GM19238 (cell line): ENCODE measurements around the gene WDR93.
"Not testable (repeated sequence)": the region's sequence is repeated elsewhere in the genome, so short reads cannot be mapped to it uniquely, and the experiment has no call there.

ENCODE experiments used
- DNase-seq: peaks from one replicate; pipeline ENCODE4 v3.0.0; 2011; ENCODE audit warnings: low spot score; ENCODE audit not compliant: insufficient read length

Gene WDR93

DNA sequence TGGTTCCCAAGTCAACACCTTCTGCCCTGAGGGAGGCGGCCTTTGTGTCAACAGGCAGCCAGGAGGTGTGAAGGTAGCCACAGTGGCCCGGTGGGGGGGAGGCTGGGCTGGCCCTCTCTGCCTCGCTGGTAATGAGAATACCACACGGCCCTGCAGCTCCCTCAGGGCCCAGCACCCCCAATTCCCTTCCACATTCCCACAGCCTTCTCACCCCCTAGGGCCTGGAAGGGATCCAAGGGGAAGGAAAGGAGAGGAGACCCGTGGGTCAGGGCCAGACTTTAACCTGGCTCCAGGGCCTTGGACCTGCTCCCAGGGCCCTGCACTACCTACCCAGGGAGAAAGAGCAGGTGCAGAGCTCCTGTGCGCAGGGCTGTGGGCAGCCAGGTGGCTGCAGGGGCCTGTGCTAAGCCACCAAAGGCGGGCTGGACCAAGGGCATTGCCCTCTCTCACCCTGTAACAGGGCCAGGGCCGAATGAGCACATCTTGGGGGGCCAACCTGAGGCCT is 76.9 kb downstream of the WDR93 start:
- no peak for DNase-seq

DNA sequence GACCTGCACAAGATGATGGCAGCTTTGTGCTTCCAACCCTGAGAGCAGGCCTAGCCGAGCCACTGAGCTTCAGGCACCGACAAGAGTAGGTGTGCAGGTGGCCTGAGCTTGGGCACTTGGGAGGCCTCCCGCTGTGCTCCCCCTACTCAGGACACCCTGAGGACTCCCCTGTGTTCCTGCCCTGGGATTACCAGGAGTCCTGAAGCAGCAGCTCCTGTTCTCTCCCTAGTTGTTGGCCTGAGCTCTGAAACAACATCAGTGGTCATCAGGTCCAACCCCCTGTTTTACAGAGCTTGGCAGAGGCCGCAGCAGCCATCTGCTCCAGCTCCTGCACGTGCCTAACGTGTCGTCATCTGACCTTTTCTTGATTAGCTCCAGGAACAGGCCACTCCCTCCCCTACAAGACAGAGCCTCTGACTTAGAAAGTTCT is 77.5 kb downstream of the WDR93 start:
- DNase-seq = no peak

DNA sequence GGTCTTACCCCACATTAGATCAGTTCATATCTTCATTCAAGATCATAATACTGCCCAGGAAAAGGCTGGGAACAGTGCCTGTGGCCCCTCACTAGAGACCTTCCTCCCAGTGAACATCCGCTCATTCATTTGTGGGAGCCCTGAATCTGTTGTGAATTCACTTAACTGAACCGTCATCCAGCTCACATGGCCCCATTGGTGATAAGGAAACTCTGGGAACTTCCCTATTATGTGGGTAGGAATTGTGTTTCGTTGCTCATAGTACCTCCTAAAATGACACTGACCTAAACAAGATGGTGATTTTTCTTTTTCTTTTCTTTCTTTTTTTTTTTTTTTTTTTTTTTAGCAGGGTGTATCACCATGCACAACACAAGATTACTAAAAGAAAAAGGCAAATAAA is 78.8 kb downstream of the WDR93 start:
- no peak for DNase-seq

DNA sequence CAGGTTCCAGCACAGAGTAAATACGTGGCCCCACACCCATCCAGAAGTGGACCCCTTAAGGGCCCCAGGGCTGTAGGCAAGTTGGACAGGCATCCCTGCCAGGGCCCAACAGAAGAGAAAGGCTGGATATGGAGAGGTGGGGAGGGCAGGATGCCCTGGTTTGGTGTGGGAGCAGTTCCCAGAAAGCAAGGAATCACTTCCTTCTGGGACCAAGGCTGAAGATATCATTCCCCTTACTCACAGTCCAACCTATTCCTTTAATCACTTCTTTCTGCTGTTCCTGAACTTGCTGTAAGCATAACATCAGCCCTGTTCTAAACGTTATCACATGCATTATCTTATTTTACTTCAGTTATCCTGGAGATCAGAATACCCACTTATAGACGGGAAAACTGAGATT is 79.4 kb downstream of the WDR93 start:
- DNase-seq = no peak

DNA sequence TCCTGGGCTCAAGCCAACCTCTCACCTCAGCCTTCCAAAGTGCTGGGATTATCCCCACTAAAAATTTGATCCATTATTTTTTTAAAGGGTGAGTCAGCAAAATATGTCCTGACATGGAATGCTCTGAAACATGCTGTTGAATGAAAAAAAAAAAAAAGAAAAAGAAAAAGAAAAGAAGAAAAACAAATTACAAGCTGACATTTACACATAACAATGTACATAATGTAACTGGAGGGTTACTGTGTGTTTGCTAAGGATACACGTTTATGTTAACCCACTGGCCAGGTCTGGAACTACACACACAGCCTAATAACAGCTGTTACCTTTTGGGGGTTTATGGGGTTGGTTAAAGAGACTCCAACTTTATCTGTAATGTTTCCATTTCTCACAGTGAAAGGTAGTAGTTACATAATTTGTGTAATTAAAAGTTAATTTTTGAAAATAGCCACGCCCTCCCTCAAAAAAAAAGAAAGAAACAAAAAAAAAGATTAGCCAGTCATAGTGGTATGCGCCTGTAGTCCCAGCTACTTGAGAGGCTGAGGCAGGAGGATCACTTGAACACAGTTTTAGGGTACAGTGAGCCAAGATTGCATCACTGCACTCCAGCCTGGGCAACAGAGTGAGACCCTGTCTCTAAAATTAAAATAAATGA is 82.4 kb downstream of the WDR93 start:
- DNase-seq = no peak

DNA sequence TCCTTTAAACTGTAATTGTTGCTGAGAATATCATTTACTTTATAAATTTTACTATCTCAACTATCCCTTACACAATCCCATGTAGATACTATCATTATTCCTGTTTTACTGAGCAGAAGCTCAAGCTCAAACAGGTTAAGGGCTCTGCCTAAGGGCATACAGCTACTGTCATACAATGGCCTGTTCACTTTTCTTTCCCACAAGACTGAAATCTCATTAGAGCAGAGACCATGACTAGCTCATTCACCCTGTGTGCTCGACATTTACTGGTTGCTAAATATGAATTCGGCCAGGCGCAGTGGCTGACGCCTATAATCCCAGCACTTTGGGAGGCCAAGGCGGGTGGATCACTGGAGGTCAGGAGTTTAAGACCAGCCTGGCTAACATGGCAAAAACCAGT is 83.9 kb downstream of the WDR93 start:
- no peak for DNase-seq

DNA sequence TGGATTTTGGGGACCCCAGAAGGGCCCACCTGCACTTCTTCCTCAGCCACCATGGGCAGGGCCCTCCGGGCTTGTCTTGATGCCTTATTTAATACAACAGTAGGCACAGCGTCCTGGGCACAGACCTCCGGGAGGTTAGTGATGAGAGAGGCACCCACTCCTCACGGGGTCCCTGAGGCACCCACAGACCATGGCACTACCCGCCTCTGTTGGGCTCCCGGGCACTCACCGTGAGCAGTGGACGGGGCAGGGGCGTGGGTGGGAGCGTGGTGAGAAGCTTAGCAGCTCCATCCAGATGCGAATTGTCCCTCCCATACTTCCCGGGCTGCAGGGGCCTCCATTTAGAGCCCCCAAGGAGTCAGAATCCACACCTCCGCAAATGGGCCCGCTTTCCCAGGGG is 85.2 kb downstream of the WDR93 start:
- no peak for DNase-seq

DNA sequence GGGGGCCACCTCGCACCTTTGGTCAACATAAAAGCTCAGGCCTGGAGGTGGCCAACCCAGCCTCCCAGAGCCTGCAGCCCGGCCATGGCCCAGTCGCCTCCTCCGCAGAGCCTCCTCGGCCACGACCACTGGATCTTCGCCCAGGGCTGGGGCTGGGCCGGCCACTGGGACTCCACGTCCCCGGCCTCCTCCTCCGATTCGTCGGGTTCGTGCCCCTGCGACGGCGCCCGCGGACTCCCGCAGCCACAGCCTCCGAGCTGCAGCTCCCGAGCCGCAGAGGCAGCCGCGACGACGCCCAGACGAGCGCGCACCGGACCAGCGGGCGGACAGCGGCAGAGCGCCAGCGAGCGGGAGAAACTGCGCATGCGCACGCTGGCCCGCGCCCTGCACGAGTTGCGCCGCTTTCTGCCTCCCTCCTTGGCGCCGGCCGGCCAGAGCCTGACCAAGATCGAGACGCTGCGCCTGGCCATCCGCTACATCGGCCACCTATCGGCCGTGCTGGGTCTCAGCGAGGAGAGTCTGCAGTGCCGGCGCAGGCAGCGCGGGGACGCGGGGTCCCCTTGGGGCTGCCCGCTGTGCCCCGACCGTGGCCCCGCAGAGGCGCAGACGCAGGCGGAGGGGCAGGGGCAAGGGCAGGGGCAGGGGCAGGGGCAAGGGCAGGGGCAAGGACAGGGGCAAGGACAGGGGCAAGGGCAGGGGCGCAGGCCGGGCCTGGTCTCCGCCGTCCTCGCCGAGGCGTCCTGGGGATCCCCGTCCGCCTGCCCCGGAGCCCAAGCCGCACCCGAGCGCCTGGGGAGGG is 85.9 kb downstream of the WDR93 start, which contains the start of gene MESP2:
Gene MESP2, plus strand, starts transcription at position 59 of the 799 bp plus-strand sequence. Its CDS starts 26 bp downstream, at position 85.
- DNase-seq = peak; percentile 61

DNA sequence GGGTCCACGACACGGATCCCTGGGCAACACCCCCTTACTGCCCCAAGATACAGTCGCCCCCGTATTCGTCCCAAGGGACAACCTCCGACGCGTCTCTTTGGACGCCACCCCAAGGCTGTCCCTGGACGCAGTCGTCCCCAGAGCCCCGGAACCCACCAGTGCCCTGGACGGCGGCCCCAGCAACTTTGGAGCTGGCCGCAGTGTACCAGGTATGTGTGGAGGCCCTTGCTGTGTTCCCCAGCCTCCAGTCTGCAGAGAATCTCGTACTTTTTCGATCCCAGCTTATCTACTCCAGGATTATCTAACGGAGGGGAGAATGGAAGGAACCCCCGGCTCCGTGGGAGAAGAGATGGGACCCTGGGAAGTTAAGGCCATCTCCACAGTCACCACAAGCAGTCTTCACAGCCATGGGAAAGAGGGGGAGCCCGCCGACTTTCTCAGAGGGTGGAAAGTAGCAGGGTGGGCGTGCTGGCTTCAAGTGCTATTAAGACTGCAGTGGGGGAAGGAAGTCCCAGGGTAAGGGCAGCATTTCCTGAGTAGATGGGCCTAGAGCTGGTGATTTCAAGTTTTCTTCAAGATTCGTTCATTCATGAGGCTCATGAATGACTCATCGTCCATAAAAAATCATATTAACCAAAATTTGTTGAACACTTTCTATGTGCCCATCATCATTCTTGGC is 86.6 kb downstream of the WDR93 start:
- DNase-seq = no peak

DNA sequence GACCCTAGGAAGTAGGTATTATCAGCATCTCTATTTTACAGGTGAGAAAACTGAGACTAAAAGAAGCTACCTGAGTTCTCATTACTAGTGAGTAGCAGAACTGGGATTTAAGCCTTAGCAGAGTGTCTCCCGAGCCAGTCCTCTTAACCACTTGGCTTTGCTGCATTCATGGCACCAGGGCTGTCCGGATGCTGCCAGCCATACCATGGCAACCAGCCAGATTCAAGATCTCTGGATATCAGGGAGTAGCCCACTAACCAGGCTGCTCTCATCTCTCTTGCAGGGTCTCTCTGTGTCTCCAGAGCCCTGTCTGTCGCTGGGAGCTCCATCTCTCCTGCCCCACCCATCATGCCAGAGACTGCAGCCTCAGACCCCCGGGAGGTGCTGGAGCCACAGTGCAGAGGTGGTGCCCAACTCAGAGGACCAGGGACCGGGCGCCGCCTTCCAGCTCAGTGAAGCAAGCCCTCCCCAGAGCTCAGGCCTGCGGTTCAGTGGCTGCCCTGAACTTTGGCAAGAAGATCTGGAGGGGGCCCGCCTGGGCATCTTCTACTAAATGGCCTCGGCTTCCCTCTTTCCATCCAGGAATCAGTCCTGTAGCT is 87.3 kb downstream of the WDR93 start:
- no peak for DNase-seq

DNA sequence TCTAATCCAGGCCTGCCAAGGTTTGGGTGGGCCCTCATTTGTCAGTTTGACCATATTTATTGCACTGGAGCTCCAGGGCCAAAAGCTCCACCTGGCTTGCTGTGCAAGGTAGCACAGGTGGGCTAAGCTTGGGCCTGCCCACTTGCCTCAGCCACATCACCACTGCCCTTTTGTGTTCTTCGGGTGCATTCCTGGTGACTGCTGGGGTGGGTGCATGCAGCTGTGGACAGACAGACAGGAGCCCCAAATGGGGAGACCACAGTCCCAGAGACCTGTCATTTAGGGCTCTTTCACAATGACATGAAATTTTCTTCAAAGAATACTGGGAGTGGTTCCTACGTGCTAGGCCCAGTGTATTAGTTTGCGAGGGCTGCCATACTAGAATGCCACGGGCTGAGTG is 88.2 kb downstream of the WDR93 start:
- no peak for DNase-seq

DNA sequence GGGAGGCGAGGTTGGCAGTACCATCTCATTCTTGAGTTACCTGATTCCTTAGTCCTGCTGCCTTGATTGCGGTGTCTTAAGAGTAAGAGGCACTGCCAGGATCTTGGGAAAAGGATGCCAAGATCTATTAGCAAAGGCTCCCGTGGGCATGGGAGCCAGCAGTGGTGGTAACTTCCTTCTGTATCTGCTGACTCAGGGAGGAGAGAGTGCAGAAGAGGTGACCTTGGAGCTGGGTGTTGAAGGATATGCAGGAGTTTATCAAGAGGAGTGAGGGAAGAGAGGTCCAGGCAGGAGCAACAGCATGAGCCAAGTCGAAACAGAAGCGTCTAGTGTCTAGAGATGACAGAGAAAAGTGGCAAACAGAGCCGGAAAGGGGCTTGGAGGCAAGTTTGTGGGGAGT is 90.0 kb downstream of the WDR93 start:
- no peak for DNase-seq

DNA sequence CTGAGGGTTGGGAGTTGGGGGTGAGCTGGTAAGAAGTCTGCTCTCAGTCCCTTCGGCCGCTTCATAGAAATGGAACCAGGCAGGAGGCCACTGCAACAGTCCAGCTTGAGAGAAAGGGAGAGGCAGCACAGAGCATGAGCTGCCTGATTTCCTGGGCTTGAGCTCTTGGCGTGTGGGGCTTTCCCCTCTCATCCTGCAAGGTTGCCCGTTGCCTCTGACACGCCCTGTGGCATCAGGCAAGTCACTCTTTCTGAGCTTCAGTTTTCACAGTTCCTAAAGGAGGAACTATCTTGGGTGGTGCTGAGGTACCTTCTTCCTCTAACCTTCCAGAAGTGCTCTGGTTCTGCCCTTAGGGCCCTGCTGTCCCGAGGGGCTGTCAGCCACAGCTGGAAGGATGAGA is 90.4 kb downstream of the WDR93 start:
- no peak for DNase-seq

DNA sequence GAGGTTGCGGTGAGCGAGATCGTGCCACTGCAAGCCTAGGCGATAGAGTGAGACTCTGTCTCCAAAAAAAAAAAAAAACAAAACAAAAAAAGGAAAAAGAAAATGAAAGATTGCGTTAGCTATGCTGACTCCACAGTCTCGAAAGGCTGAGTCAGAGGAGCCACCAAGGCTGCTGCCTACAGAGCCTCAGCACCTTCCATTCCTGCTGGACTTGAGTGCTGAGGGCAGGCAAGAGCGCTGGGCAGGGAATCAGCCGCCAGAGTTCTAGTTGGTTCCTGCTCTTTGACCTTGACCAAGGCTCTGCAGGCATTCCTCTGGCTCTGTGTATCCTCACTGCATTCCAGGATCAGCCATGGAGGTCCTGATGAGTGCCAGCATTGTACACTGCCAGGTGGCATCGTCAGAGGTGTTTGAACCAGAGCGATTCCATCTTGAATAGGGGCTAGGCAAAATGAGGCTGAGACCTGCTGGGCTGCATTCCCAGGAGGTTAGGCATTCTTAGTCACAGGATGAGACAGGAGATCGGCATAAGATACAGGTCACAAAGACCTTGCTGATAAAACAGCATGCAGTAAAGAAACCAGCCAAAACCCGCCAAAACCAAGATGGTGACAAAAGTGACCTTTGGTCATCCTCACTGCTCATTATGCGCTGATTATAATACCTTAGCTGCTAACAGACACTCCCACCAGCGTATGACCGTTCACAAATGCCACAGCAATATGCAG is 91.4 kb downstream of the WDR93 start:
- DNase-seq = no peak

DNA sequence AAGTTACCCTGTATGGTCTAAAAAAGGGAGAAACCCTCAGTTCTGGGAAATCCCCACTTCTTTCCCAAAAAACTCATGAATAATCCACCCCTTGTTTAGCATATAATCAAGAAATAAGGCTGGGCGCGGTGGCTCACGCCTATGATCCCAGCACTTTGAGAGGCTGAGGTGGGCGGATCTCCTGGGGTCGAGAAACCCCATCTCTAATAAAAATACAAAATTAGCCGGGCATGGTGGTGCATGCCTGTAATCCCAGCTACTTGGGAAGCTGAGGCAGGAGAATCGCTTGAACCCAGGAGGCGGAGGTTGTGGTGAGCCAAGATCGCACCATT is 92.0 kb downstream of the WDR93 start:
- DNase-seq = not testable (repeated sequence)

DNA sequence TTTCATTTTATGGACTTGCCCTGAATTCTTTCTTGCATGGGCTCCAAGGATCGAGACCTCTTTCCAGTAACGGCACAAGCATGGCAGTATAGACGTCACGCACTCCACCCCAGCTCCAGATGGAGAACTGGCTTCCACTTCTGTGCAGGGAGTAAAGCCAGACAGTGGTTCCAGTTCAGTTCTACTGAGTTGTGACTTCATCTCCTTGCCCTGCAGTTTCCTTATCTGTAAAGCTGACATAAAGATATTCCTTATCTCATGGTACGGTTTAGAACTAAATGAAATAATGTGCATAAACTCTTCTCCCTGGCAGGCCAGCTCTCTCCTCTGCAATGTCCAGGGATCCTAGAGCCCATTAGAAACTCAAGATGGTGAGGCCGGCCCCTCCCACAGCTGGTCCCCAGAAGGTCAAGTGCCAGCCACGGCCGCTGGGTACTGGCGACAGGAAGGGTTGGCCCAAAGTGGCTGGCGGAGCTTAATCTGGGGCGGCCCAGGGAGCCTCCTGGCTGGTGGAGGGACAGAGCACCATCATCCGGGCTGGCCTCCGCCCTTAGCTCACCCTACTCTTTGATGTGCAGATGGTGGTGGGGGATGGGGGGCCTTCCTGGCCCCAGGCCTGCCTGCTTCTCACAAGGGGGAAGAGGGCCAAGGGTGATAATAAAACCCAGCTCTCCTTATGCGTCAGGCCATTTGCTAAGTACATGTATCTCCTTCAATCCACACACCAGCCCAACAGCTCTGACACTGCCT is 92.7 kb downstream of the WDR93 start:
- no peak for DNase-seq

DNA sequence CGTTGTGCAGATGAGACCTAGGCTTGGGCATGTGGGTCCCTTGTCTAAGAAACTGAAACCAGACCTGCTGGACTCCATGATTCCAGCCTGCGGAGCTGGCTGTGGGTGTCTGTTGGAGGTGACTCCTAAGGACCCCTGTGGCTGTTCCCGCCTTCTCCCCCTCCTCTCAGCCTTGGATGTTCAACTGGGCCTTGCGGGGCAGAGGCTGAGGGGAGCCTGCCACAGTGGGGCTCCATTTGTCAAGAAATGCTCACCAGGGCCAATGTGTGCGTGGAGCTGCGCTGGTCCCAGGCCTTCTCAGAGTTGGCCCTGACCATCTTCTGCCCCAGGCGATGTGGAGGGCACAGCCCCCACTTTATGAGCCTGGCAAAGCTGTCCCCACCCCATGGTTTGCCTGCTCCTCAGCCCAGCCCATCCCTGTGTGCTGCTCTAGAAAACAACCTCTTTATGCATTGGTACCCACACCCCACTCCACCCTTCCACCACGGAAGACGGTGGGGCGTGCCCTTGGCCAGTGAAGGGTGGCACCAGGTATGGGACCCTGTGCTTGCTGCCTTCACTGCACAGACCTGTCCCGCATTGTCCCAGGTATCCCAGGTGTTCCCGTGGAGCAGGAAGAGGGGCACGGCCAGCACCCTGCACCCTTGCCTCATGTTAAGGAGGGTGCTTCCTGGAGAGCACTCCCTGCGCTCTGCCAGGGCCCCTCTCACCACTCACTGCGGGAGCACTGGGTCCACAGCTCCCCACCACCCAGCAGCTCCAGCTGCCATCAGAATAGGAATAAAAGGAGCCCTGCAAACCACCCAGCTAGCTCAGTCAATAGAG is 93.5 kb downstream of the WDR93 start:
- no peak for DNase-seq

DNA sequence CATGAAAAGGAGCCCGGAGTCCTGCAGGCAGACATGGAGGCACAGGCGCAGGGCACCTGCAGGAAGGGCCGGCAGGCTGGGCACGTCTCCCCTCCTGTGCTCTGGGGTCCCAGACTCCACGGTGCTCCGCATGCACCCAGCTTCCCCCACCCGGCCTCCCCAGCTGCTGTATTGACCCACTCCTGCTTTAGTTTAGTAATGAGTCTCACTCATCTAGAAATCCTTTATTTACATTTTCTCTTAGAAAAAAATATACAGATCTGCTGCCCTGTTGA is 94.0 kb downstream of the WDR93 start:
- no peak for DNase-seq

DNA sequence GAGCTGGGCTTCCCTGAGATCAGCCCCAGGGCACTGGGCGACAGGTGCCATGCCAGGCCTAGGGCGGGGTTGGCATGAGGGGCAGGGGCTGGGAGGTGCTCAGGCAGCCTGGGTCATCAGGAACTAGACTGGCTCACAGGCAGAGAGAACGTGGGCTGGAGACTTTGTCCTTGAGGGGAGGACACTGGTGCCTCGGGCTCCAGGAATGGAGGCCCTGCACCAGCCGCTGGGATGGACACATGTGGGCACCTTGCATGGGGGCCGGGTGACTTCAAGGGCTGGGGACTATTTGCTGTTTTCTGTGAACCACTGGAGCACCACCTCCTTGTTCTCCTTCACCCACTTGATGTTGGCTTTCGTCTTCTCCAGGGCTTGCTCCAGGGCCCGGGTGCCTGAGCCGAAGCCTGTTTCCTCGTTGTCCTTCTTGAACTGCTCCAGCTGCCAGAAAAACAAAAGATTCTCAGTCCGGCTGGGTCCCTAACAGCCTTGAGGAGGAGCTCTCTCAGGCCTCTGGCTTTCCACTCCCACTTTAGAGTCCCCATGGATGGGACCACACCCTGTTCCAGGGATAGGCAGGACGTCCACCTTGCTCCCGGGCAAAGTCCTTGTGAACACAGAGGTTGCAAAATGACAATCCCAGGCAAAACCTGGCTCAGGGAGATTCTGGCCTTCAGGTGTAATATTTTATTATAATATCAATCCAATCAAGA is 94.6 kb downstream of the WDR93 start:
- DNase-seq = no peak
